GM19240 (cell line): ENCODE results near the gene CDX2.
"Not testable (repeated sequence)": the region's sequence is repeated elsewhere in the genome, so short reads cannot be mapped to it uniquely, and the experiment has no call there.

Experiments used
- DNase-seq: peaks from one replicate; pipeline ENCODE4 v3.0.0; 2011; ENCODE audit warnings: low spot score; ENCODE audit not compliant: insufficient read length

The CDX2 gene

DNA sequence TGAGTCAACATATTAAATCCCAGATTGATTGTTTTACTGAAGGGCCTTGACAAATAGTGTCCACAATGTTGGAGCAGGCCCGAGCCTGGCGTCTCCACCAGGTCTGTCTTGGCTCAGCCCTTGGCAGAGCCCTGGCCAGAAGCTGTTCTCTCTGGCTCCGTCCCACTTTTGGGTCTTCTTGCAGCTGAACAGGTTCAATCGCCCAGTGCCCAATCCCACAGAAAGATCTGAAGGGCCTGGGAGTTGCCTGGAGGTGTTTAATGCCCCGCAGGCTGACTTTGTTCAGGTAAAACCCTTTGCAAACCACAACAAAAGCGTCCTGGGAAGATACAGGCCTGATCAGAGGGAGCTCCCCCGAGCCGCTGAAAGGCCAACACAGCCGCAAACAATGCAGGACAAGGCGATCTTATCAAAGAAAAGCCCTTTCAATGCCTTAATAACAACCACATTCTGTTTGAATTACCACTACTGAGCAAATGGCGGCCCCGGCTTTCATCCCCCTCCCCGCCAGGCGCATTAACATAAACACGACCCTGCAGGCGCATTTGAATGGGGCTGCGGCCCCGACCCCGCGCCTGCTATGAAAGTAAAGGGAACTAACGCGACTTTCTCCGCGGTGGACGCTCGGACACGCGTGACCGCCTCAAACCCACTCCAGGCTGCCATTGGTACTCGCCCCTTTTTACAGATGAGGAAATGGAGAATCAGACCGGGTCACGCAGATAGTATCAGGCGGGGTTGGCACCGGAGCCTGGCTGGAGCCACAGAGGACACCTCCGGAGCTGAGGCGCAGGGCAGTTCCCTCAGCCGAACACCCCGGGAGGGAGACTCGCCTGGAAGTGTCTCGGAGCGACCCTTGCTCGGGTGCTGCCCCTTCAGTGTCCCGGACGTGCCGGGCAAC lies 3.1 kb downstream of the CDX2 start:
- DNase-seq = no peak

DNA sequence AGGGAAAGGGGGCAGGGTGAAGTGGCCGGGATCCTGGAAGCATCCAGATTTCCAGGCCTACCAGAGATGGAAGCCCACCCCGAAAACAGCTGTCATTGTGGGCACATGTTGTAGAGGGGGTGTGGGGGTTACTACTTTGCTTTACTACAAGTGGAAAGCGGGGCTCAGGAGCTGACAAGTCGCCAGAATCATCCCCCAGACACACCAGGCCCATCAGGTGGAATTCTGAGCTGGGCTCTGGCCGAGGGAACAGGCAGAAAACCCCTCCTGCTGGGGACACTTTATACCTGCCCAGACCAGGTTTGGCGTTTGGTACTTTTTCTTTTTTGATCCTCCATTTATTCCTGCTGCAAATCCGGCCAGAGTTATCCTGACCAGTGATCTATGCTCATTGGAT lies 3.8 kb downstream of the CDX2 start:
- DNase-seq = no peak

- no peak for DNase-seq
These were observed 4.3 kb downstream of the CDX2 start for GRCh38 chr13:27964741-27965323.

DNA sequence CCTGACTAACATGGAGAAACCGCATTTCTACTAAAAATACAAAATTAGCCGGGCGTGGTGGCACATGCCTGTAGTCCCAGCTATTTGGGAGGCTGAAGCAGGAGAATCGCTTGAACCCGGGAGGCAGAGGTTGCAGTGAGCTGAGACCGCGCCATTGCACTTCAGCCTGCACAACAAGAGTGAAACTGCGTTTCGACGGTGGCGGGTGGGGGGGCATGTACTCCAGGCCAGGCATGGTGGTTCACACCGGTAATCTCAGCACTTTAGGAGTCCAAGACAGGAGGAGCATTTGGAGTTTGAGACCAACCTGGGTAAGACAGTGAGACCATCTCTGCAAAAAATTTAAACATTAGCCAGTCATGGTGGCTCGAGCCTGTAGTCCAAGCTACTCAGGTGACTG lies 4.9 kb downstream of the CDX2 start:
- DNase-seq = not testable (repeated sequence)

GRCh38 chr13:27963491-27963890 lies 5.6 kb downstream of the CDX2 start:
- no peak for DNase-seq

GRCh38 chr13:27962982-27963381 lies 6.1 kb downstream of the CDX2 start:
- DNase-seq = no peak

DNA sequence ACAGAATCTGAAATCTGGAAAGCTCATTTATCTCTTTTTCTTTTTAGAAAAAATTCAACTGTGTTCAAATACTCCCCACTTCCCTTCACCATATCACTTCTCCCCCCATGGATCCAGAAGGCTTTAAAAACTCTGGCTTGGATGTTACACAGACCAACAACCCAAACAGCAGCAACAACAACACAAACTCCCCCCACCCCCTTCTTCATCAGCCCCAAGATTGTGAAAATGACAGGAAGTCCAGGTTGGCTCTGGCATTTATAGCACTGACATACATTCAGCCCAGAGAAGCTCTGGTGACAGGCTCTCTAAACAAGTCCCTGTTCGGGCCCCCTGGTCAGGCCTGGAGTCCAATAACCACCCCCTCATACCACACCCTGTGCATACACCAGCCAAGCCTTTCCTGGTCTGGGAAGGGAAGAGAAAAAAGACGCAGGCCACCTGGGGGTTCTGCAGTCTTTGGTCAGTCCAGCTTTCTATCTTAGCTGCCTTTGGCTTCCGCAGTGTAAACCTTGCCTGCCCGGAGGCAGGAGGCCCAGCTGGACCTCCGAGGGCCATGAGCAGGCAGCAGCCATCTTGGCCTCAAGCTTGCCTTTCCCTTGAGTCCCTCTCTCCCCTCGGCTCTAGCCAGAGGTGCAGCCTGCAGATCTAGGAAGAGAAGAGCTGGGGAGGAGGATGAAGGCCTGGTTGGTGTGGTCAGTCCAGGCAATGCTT lies 6.8 kb downstream of the CDX2 start:
- no peak for DNase-seq

DNA sequence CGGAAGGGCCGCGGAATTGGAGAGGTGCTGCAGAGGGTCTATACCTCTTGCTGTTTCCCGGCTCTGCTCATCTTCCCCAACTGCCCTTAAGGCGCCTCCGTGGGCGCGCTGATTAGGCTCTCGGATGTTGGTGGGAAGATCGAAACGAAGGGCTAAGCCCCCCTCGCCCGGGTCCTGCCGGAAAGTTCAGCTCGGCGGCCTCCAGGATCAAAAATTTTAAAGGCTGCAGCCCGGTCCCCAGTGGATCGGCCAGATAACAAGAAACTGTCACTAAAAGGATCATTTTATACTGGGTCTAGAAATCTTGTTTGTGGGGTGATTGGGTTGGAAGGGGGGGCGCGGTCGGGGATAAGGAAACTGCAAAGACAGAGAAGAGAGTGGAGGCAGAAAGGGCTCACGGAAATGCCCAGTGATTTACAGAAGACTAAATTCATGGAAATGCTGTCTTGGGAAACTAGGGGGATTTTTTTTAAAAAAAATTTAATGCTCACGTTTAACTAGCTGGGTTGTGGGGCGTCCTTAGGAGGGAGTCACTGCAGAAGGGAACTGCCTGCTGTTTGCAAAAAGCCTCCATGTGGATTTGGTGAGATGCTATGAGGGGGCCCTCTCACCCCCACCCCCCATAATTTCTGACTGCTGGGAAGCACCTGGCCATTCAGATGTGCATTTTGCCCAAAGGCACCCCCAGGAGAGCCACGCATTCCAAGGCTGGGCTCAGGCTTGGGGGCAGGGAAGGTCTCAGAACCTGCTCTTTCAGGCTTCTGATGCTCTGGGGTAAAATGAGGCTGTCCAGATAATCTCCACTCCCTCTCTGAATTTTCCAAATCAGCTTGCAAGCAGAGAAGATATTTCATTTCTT lies 7.7 kb downstream of the CDX2 start:
- DNase-seq = no peak

DNA sequence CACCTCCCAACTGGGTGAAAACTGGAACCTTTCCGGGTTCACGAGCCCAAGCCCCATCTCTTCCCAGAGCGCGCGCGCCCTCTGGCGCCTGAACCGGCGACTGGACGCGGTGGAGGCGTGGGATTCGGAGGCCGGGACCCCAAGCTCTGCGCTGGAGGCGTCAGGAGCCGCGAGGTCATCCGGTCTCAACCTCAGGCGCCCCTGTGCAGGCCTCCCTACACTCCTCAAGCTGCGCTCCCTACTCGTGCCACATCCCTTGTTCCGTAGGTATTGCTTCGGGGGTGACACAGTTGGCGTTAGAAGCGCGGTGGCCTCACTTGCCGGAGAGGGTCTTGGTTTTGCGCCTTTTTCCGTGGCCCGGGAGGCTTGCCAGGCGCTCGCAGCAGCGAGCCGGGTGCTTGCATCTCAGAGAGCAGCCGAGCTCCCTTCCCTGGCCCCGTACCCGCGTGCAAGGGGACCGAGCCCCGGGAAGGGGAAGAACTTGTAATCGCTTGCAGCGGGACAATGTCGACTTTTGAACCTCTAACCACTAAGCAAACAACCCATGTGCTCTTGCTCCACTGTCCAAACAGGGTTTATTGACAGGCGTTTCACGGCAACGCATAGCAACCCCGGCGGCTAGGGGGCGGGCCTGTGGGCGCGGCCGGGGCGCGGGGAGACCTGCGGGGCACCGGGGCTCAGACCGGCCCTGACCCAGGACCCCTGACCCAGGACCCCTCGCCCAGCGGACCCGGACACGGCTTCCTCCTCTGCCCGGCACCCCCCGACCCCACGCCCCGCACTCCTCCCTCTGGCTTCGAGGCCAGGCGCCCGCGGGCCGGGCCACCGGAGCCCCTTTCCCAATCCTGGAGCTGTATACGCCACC lies 8.5 kb downstream of the CDX2 start:
- DNase-seq = no peak

GRCh38 chr13:27959976-27960361 lies 9.1 kb downstream of the CDX2 start:
- DNase-seq = no peak

GRCh38 chr13:27956576-27957300 lies 12.4 kb downstream of the CDX2 start:
- DNase-seq = no peak

GRCh38 chr13:27955014-27955591 lies 14.0 kb downstream of the CDX2 start:
- no peak for DNase-seq

DNA sequence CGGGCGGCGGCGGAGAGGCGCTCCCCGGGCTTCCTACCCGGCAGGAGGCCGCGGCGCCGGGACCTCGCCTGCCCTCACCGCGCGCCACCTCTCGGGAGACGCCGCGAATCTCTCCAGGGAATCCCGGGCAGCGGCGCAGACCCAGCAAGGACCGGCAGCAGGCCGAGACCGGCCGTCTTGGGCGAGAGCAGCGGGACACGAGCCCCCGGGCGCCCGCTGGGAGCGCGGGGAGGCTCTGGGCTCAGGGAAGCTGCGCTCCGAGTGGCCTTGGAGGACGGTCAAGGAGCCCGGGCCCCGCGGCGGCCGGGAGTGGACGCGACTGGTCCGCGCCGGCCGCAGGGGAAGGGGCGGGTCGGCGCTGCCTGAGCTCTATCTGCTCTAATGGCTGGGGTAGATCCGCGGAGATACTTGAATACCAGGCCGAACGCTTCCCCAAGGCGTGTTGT lies 14.7 kb downstream of the CDX2 start:
- no peak for DNase-seq

- DNase-seq = peak; percentile 65
These were observed 15.3 kb downstream of the CDX2 start for GRCh38 chr13:27953676-27954405.

- no peak for DNase-seq
These were observed 16.0 kb downstream of the CDX2 start for GRCh38 chr13:27952876-27953675.

- no peak for DNase-seq
These were observed 26.1 kb downstream of the CDX2 start for GRCh38 chr13:27942972-27943371.

GRCh38 chr13:27933580-27934328 lies 35.4 kb downstream of the CDX2 start:
- DNase-seq = no peak
